GM19455 (cell line): Measurements from ENCODE around the gene PCDHGB2.
"Not testable (repeated sequence)": the region's sequence is repeated elsewhere in the genome, so short reads cannot be mapped to it uniquely, and the experiment has no call there.

ENCODE experiments used
- ATAC-seq: cut with Tn5 transposase; IDR thresholded peaks from one replicate; pipeline ENCODE4 v1.9.1; 2021; ENCODE audit not compliant: unreplicated experiment

PCDHGB2 gene

DNA sequence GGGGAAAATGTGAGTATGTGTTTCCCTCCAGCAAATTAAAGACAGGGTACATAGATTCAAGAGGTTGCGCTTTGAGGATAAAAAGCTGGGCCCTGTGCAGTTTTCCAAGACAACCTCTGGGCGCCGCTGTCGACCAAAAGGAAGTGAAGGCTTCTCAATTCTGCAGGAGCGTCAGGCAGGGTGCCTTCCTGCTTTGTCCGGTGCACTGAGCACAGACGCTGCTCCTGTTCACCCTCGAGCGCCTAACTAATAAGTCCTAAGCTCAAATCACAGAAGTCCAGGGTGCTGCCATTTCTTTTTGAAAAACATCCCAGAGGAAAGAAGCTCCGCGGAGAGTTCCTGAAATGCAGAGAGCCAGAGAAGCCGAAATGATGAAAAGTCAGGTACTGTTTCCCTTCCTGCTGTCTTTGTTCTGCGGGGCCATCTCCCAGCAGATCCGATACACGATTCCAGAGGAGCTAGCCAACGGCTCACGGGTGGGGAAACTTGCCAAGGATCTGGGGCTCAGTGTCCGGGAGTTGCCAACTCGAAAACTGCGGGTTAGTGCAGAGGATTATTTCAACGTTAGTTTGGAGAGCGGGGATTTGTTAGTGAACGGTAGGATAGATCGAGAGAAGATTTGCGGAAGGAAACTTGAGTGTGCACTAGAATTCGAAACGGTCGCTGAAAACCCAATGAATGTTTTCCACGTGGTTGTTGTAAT lies 9.7 kb upstream of the PCDHGB2 start, which contains the start of gene PCDHGB1:
TSS of gene PCDHGB1 (plus strand) at position 183 of the 703 bp plus-strand sequence. CDS start at position 345, 162 bp downstream.
- no peak for ATAC-seq

DNA sequence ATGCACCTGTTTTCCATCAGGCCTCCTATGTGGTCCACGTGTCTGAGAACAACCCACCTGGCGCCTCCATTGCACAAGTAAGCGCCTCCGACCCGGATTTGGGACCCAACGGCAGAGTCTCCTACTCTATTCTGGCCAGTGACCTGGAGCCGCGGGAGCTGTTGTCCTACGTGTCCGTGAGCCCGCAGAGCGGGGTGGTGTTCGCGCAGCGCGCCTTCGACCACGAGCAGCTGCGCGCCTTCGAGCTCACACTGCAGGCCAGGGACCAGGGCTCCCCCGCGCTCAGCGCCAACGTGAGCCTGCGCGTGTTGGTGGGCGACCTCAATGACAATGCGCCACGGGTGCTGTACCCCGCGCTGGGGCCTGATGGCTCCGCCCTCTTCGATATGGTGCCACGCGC lies 8.2 kb upstream of the PCDHGB2 start:
- ATAC-seq = no peak

- ATAC-seq = no peak
Observed at GRCh38 chr5:141354900-141355469, 4.8 kb upstream of the PCDHGB2 start, which contains the start of gene PCDHGA4. PCDHGA4 (plus strand) TSS chr5:141355021; CDS start chr5:141355108, 87 bp downstream.

DNA sequence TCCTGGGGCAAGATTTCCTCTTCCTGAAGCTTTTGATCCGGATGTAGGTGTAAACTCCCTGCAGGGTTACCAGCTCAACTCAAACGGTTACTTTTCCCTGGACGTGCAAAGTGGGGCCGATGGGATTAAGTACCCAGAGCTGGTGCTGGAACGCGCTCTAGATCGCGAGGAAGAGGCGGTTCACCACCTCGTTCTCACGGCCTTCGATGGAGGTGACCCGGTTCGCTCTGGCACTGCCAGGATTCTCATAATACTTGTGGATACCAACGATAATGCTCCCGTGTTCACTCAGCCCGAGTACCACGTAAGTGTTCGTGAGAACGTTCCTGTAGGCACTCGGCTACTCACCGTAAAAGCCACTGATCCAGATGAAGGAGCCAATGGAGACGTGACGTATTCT lies 4.2 kb upstream of the PCDHGB2 start:
- no peak for ATAC-seq

GRCh38 chr5:141356133-141356532 lies 3.7 kb upstream of the PCDHGB2 start:
- ATAC-seq = no peak

- ATAC-seq = no peak
Observed at GRCh38 chr5:141356950-141357349, 2.8 kb upstream of the PCDHGB2 start.

- ATAC-seq = no peak
Observed at GRCh38 chr5:141360685-141361084, 891 bp downstream of the PCDHGB2 start.

DNA sequence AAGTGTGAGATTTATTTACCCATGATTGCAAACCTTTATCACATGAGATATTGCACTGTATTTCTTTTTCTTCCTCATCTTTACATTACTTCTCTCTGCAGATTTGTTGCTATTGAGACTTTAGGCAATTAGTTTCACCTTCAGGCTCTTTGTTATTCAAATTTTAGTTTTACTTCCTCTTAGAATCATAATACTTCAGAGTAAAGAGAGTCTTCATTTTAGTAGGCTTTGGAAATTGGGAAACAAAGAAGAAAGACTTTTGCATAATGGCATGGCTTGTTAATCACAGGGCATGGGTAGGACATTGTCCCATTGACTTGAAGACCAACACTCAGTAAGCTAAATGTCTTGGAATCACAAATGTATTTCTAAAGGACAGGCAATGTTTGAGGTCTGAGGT lies 2.9 kb downstream of the PCDHGB2 start:
- no peak for ATAC-seq

DNA sequence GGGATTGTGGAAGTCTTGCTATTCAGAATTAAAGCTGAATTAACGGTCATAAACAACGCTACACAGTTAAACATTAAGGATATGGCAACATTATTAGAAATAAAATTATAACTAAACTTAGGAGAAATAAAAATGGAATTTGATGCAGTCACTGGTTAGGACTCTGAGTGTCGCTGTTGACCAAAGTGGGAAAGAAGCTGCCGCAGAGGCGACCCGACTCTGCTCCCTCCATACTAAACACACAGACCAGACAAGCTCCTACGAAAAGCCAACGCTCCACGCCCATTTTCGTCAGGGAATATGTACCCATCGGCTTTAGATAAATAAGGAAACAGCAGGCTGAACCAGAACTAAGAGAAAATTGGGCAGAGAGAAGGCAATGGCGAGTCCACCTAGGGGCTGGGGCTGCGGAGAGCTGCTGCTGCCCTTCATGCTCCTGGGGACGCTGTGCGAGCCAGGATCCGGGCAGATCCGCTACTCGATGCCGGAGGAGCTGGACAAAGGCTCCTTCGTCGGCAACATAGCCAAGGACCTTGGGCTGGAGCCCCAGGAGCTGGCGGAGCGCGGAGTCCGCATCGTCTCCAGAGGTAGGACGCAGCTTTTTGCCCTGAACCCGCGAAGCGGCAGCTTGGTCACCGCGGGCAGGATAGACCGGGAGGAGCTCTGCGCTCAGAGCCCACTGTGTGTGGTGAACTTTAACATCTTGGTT lies 4.3 kb downstream of the PCDHGB2 start, which contains the start of gene PCDHGA5:
TSS of gene PCDHGA5 (plus strand) at position 211 of the 709 bp plus-strand sequence. CDS start at position 380, 169 bp downstream.
- ATAC-seq = no peak

DNA sequence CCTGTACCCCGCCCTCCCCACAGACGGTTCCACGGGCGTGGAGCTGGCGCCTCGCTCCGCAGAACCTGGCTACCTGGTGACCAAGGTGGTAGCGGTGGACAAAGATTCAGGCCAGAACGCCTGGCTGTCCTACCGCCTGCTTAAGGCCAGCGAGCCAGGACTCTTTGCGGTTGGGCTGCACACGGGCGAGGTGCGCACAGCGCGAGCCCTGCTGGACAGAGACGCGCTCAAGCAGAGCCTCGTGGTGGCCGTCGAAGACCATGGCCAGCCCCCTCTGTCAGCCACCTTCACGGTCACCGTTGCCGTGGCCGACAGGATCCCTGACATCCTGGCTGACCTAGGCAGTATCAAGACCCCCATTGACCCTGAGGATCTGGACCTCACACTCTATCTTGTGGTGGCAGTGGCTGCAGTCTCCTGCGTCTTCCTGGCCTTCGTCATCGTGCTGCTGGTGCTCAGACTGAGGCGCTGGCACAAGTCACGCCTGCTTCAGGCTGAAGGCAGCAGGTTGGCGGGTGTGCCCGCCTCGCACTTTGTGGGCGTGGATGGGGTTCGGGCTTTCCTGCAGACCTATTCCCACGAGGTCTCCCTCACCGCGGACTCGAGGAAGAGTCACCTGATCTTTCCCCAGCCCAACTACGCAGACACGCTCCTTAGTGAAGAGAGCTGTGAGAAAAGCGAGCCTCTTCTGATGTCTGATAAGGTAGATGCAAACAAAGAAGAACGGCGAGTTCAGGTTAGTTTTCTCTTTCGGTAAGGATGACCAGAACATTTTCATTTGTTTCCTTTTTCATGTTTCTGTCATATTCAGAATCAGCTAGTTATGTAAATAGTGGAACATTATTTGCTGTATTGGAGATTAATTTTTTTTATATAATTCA lies 6.5 kb downstream of the PCDHGB2 start:
- ATAC-seq = no peak

DNA sequence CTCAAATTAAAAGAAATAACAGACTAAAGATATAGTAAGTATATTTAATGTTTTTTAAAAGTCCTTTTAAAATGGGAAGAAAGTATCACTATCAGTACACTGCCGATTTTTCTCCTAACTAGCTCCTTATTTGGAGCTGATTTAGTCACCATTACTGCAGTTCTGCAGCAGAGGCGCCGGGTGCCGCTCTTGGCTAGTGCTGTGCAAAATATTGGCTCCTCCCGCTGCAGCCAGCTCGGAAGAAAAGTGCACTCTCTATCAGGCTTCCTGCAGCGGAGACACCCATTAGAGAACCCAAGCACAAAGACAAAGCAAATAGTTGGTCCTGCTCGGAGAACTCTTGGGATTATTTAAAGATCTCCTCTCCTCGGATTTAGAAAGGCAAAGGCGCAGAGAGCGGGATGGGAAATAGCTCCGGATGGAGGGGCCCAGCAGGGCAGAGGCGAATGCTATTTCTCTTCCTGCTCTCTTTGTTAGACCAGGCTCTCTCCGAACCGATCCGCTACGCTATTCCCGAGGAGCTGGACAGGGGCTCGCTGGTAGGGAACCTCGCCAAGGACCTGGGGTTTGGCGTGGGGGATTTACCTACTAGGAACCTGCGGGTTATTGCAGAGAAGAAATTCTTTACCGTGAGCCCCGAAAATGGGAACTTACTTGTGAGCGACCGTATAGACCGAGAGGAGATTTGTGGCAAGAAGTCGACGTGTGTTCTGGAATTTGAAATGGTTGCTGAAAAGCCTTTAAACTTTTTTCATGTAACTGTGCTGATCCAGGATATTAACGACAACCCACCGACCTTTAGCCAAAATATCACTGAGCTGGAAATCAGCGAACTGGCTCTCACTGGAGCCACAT lies 10.4 kb downstream of the PCDHGB2 start, which contains the start of gene PCDHGB3:
TSS of gene PCDHGB3 (plus strand) at position 249 of the 855 bp plus-strand sequence. CDS start at position 402, 153 bp downstream.
- peak; percentile 98 for ATAC-seq

DNA sequence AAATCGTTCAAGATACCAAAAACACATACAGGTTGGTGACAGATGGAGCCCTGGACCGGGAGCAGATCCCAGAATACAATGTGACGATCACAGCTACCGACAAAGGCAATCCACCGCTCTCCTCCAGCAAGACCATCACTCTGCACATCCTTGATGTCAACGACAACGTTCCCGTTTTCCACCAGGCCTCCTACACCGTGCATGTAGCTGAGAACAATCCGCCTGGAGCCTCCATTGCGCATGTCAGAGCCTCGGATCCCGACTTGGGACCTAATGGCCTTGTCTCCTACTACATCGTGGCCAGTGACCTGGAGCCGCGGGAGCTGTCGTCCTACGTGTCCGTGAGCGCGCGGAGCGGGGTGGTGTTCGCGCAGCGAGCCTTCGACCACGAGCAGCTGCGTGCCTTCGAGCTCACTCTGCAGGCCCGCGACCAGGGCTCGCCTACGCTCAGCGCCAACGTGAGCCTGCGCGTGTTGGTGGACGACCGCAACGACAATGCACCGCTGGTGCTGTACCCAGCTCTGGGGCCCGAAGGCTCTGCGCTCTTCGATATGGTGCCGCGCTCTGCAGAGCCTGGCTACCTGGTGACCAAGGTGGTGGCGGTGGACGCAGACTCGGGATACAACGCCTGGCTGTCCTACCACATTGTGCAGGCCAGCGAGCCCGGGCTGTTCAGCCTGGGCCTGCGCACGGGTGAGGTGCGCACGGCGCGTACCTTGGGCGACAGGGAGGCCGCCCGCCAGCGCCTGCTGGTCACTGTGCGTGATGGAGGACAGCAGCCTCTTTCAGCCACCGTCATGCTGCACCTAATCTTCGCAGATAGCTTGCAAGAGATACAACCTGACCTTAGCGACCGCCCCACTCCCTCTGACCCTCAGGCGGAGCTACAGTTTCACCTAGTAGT lies 12.0 kb downstream of the PCDHGB2 start:
- ATAC-seq = no peak

DNA sequence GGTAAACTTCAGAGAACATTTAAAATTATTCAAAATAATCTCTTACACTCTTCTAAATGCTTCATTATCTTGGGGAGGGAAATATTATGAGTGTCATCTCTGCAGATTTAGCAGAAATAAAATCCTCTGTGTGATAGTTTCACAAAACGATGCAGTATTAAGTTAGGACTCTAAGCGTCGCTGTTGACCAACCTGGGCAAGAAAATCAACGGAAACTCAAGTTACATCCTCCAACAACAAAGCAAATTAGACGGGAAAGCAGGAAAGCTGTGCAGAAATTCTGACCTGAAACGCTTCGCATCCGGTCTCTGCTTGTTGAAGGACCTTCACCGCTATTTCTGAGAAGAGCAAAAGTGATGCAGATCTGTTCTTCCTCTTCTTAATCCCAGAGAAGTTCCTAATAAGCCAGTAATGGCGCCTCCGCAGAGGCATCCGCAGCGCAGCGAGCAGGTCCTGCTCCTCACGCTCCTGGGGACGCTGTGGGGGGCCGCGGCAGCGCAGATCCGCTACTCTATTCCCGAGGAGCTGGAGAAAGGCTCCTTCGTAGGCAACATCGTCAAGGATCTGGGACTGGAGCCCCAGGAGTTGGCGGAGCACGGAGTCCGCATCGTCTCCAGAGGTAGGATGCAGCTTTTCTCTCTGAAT lies 14.0 kb downstream of the PCDHGB2 start, which contains the start of gene PCDHGA6:
TSS of gene PCDHGA6 (plus strand) at position 219 of the 645 bp plus-strand sequence. CDS start at position 412, 193 bp downstream.
- no peak for ATAC-seq

- no peak for ATAC-seq
Observed at GRCh38 chr5:141374627-141375026, 14.8 kb downstream of the PCDHGB2 start.

DNA sequence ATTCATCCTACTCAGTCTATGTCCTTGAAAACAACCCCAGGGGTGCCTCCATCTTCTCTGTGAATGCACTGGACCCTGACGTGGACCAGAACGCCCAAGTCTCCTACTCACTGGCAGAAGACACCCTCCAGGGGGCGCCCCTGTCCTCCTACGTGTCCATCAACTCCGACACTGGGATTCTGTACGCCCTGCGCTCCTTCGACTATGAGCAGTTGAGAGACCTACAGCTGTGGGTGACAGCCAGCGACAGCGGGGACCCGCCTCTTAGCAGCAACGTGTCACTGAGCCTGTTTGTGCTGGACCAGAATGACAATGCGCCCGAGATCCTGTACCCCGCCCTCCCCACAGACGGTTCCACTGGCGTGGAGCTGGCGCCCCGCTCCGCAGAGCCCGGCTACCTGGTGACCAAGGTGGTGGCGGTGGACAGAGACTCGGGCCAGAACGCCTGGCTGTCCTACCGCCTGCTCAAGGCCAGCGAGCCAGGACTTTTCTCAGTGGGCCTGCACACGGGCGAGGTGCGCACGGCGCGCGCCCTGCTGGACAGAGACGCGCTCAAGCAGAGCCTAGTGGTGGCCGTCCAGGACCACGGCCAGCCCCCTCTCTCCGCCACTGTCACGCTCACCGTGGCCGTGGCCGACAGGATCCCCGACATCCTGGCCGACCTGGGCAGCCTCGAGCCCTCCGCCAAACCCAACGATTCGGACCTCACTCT lies 15.8 kb downstream of the PCDHGB2 start:
- ATAC-seq = not testable (repeated sequence)

GRCh38 chr5:141382469-141383294 lies 22.9 kb downstream of the PCDHGB2 start, which contains the start of gene PCDHGA7:
PCDHGA7 (plus strand) TSS chr5:141382742; CDS start chr5:141382900, 158 bp downstream.
- no peak for ATAC-seq
